K562 (cell line): ENCODE data around the gene RIIAD1. TPM values are rescaled to one million over a fixed set of nuclear protein-coding genes. Genes with fewer than 3 reads are reported as not detected.

Experiments used
- ATAC-seq: fragments of 200-7000 bp; cut with Tn5 transposase; 3 replicates; pipeline ENCODE4 v1.9.1; 2020; ENCODE audit warnings: moderate library complexity
- BruUV-seq: library from RNA; stranded (reverse); fragments of 400-500 nt; replicated peaks from 2 replicates; lab custom pipeline; 2021; lab: Mats Ljungman, UMichigan
- CTCF ChIA-PET: fragments of 300-600 bp; formaldehyde crosslinking; extraction: SDS; loops from one replicate; lab custom pipeline; 2021; ENCODE audit warnings: low intra/inter-chr PET ratio; lab: Yijun Ruan, JAX
- POLR2A ChIA-PET: fragments of 300-600, 350-650 bp; sonication (Branson Sonifier 250); formaldehyde crosslinking; extraction: SDS; loops from one replicate; lab custom pipeline; 2021; ENCODE audit warnings: antibody characterized with exemption, inconsistent platforms; lab: Yijun Ruan, JAX
- DNase-seq, 4 experiments: peaks; one replicate each; pipeline versions ENCODE4 v3.0.0 to v3.0.0-alpha.2; 2011 to 2018; ENCODE audit warnings: low spot score in 3 of 4, mixed read lengths in 3 of 4; ENCODE audit errors: extremely low read depth in 1 of 4
- FAIRE-seq: peaks from 2 replicates; lab custom pipeline; 2011; peaks lifted over from hg19 to GRCh38; lab: Jason Lieb, UNC
- H2AFZ ChIP-seq: 2 replicates; pipeline ENCODE4 v1.6.0; 2011; ENCODE audit warnings: low read depth, low read length, control low read depth, inconsistent platforms
- H3K27ac ChIP-seq: fragments of 200-600 bp; 3 replicates; pipeline ENCODE4 v1.8.0; 2011; ENCODE audit warnings: low read depth, mild to moderate bottlenecking, control low read depth, inconsistent platforms, low read length, moderate library complexity, mixed read lengths; ENCODE audit errors: extremely low read depth
- H3K27me3 ChIP-seq, 2 experiments: fragments of 300-600 bp in 1 of 2; 2 replicates in 1 of 2; 3 replicates in 1 of 2; pipeline versions ENCODE4 v1.6.0 to v1.8.0; 2011; ENCODE audit warnings: inconsistent platforms in 2 of 2, low read length in 2 of 2, mild to moderate bottlenecking in 1 of 2, mixed read lengths in 1 of 2, moderate library complexity in 1 of 2; ENCODE audit not compliant: control insufficient read depth in 2 of 2, insufficient read depth in 2 of 2
- H3K36me3 ChIP-seq: fragments of 300-600 bp; 3 replicates; pipeline ENCODE4 v1.8.0; 2011; ENCODE audit warnings: mild to moderate bottlenecking, low read length, inconsistent platforms; ENCODE audit not compliant: control insufficient read depth, insufficient read depth
- H3K4me1 ChIP-seq, 2 experiments: fragments of 200-600 bp in 1 of 2; replicated peaks in 1 of 2; 2 replicates in 1 of 2; 3 replicates in 1 of 2; pipeline versions ENCODE4 v1.5.1 to v1.8.0; 2011; ENCODE audit warnings: inconsistent platforms in 2 of 2, low read length in 2 of 2, mild to moderate bottlenecking in 1 of 2, mixed read lengths in 1 of 2, moderate library complexity in 1 of 2; ENCODE audit not compliant: control insufficient read depth in 2 of 2, insufficient read depth in 2 of 2
- H3K4me2 ChIP-seq: 2 replicates; pipeline ENCODE4 v1.6.1; 2011; ENCODE audit warnings: low read length, control low read depth, inconsistent platforms, mixed read lengths; ENCODE audit not compliant: insufficient read depth
- H3K4me3 ChIP-seq: fragments of 200-600 bp; sonication (generic), shearing (Covaris generic); 2 replicates; pipeline ENCODE4 v1.5.1; 2016; ENCODE audit warnings: control low read depth, inconsistent platforms
- H3K79me2 ChIP-seq: fragments of 200-600 bp; 3 replicates; pipeline ENCODE4 v1.8.0; 2011; ENCODE audit warnings: low read length, inconsistent platforms; ENCODE audit not compliant: control insufficient read depth, insufficient read depth
- H3K9ac ChIP-seq, 2 experiments: 2 replicates each; pipeline versions ENCODE4 v1.6.0 to v1.6.1; 2011; ENCODE audit warnings: low read depth in 2 of 2, low read length in 2 of 2, control low read depth in 1 of 2, inconsistent platforms in 1 of 2, mild to moderate bottlenecking in 1 of 2, mixed read lengths in 1 of 2; ENCODE audit not compliant: insufficient read depth in 1 of 2
- H3K9me1 ChIP-seq: one replicate; pipeline ENCODE4 v1.6.0; 2011; ENCODE audit warnings: inconsistent platforms, mild to moderate bottlenecking, low read length, moderate library complexity; ENCODE audit not compliant: control insufficient read depth, insufficient read depth
- H3K9me3 ChIP-seq: replicated peaks from 2 replicates; pipeline ENCODE4 v1.5.1; 2011; ENCODE audit warnings: low read depth, low read length, inconsistent platforms; ENCODE audit not compliant: control insufficient read depth, insufficient read depth
- H4K20me1 ChIP-seq: replicated peaks from 2 replicates; pipeline ENCODE4 v1.6.1; 2011; ENCODE audit warnings: low read length, inconsistent platforms, mixed read lengths; ENCODE audit not compliant: control insufficient read depth, insufficient read depth
- BRF1 ChIP-seq: IDR thresholded peaks from 3 replicates; pipeline ENCODE4 v1.6.1; 2011; ENCODE audit warnings: borderline replicate concordance, mild to moderate bottlenecking; ENCODE audit not compliant: insufficient read length; ENCODE audit errors: extremely low read depth
- CBFA2T2 ChIP-seq: fragments of 450-650 bp; conservative IDR thresholded peaks from 2 replicates; pipeline ENCODE4 v1.6.1; 2017; ENCODE audit warnings: mild to moderate bottlenecking
- CC2D1A ChIP-seq: fragments of 450-650 bp; IDR thresholded peaks from 2 replicates; pipeline ENCODE4 v1.6.1; 2017; ENCODE audit warnings: mild to moderate bottlenecking
- CTBP1 ChIP-seq: fragments of 450-650 bp; IDR thresholded peaks from 2 replicates; pipeline ENCODE4 v1.6.1; 2016; ENCODE audit warnings: borderline replicate concordance
- ESRRB ChIP-seq: fragments of 250-450 bp; sonication (Bioruptor Pico); IDR thresholded peaks from 2 replicates; pipeline ENCODE4 v1.5.0; 2020; ENCODE audit warnings: mild to moderate bottlenecking, moderate library complexity, borderline replicate concordance
- FOSL1 ChIP-seq: fragments of 200-800 bp; sonication (Bioruptor generic); conservative IDR thresholded peaks from 2 replicates; pipeline ENCODE4 v1.6.1; 2016; ENCODE audit warnings: missing genetic modification characterization, missing compliant biosample characterization
- FOXA3 ChIP-seq, 2 experiments: fragments of 450-650 bp in 1 of 2; sonication (generic) in 1 of 2; formaldehyde crosslinking; IDR thresholded peaks in 1 of 2; conservative IDR thresholded peaks in 1 of 2; 2 replicates each; pipeline versions ENCODE4 v1.4.0 to v1.8.0; 2020 to 2022; ENCODE audit warnings: mild to moderate bottlenecking in 2 of 2, missing genetic modification reagents in 1 of 2
- FUS ChIP-seq: fragments of 200-400 bp; formaldehyde crosslinking; optimal IDR thresholded peaks from 2 replicates; pipeline ENCODE3; 2017; ENCODE audit warnings: low read depth, low read length
- GTF2E2 ChIP-seq: fragments of 200-800 bp; sonication (Bioruptor generic); IDR thresholded peaks from 2 replicates; pipeline ENCODE4 v1.6.1; 2016; ENCODE audit warnings: missing genetic modification characterization, missing compliant biosample characterization
- HDAC6 ChIP-seq: IDR thresholded peaks from 2 replicates; pipeline ENCODE4 v1.6.1; 2012; ENCODE audit warnings: low read depth, mild to moderate bottlenecking, control low read depth, inconsistent platforms, low read length, moderate library complexity
- KDM1A ChIP-seq, 2 experiments: fragments of 450-650 bp; IDR thresholded peaks; 2 replicates each; pipeline ENCODE4 v1.6.1; 2016; ENCODE audit warnings: mild to moderate bottlenecking in 2 of 2
- MEIS2 ChIP-seq: fragments of 450-650 bp; IDR thresholded peaks from 2 replicates; pipeline ENCODE4 v1.6.1; 2014; ENCODE audit warnings: mild to moderate bottlenecking; ENCODE audit not compliant: partially characterized antibody
- PCBP2 ChIP-seq: fragments of 200-400 bp; formaldehyde crosslinking; IDR thresholded peaks from 2 replicates; pipeline ENCODE4 v1.6.1; 2018; ENCODE audit warnings: low read length, low read depth, mild to moderate bottlenecking, moderate library complexity; ENCODE audit not compliant: poor library complexity, severe bottlenecking
- POLR3G ChIP-seq: IDR thresholded peaks from 2 replicates; pipeline ENCODE4 v1.6.1; 2011; ENCODE audit not compliant: insufficient read length, insufficient replicate concordance; ENCODE audit errors: extremely low read depth
- TCFL5 ChIP-seq: fragments of 250-450 bp; sonication (Bioruptor Pico); conservative IDR thresholded peaks from 2 replicates; pipeline ENCODE4 v1.6.1; 2021; ENCODE audit warnings: mild to moderate bottlenecking, moderate library complexity, matching md5 sums
- WGBS: fragments of 100-300 bp; shearing (Covaris generic); methylation state at CpG from one replicate; pipeline ENCODE4 v1.1.6; 2016; ENCODE audit warnings: low coverage, mixed read lengths; ENCODE audit not compliant: insufficient coverage; ENCODE audit errors: missing lambda C conversion rate; 5-methylcytosine and 5-hydroxymethylcytosine counted together
- in situ Hi-C: fragments of 300-500 bp; cut with MboI; formaldehyde crosslinking; loops from 4 replicates; pipeline ENCODE4 v1.15.0; 2018; ENCODE audit warnings: inconsistent platforms, mixed read lengths
- intact Hi-C: fragments of 100-400 bp; cut with micrococcal nuclease; formaldehyde crosslinking; loops from 2 replicates; pipeline ENCODE4 v1.14.2; 2022
- polyA plus RNA-seq, 8 experiments: library from polyadenylated mRNA; depleted of rRNA in 4 of 8; stranded (reverse) in 5 of 8; unstranded in 3 of 8; fragments of >200 nt; fragmentation: Nextera tagmentation in 2 of 8; fragmentation: Illumina TruSeq in 1 of 8; extraction: Ambion mirVana in 2 of 8; extraction: Trizol in 1 of 8; gene quantifications; 2 replicates each; pipeline versions ENCODE4 v1.2.1 to v1.2.3, GENCODE V29; 2011 to 2014; ENCODE audit warnings: inconsistent platforms in 1 of 8, missing spikeins in 1 of 8
- total RNA-seq, 7 experiments: library from RNA; depleted of rRNA in 6 of 7; stranded (reverse); fragments of >200 nt in 6 of 7; fragmentation: Illumina TruSeq in 2 of 7; extraction: Trizol in 2 of 7; gene quantifications; 2 replicates each; pipeline versions ENCODE4 v1.2.1 to v1.2.3, GENCODE V29; 2011 to 2021; ENCODE audit warnings: low replicate concordance in 1 of 7
- TF ChIP-seq, protein P1 (sequence below): sonication (generic); formaldehyde crosslinking; IDR thresholded peaks from 2 replicates; pipeline ENCODE4 v1.8.0; 2022; ENCODE audit warnings: mild to moderate bottlenecking, low read depth, missing genetic modification reagents
- TF ChIP-seq, protein P2 (sequence below): sonication (generic); formaldehyde crosslinking; IDR thresholded peaks from 2 replicates; pipeline ENCODE4 v1.8.0; 2022; ENCODE audit warnings: mild to moderate bottlenecking, missing genetic modification reagents

RIIAD1 gene
- total and polyA plus RNA-seq, 9 of the 15 experiments (the other 6 are each of a cell fraction or from before 2014, with no cell fraction given) = not detected

- Histone ChIP-seq H3K79me2 (no peaks in the 10 kb centered on the region), H3K4me1 (peaks cover 0 to 13% of the 10 kb centered on the region in 2 experiments; a peak in 2 of 5 replicates), H2AFZ (no peak overlapping the region), H3K27me3 (peaks cover 0 to 24% of the 10 kb centered on the region in 2 experiments; a peak in 2 of 5 replicates), H3K4me3 (no peak overlapping the region), H3K9me3 (no peaks in the 10 kb centered on the region; the same call in 1 of the 2 replicates), H4K20me1 (peaks cover 18% of the 10 kb centered on the region), H3K9me1 (no peaks in the 10 kb centered on the region), H3K36me3 (no peaks in the 10 kb centered on the region), H3K9ac (no peak overlapping the region), H3K4me2 (no peak overlapping the region), H3K27ac (no peak overlapping the region)
- DNase-seq (peak; percentile 41 to 72 (median 54)), FAIRE-seq (no peak), ATAC-seq (peak; percentile 59)
- POLR2A ChIA-PET = interaction anchor here (0.6 to 0.7 kb wide), 2 partner anchors 99 to 251 kb away, joined by 3 read pairs; no protein-coding TSS in a partner anchor
- intact Hi-C loops (no loop called here), in situ Hi-C loops (no loop called here)
- no TSS peak for BruUV-seq
- 3% methylated on average over 11 of the region's 11 CpGs for WGBS
- CTCF ChIA-PET = no interaction called here
- TF ChIP-seq MEIS2 (no peak), POLR3G (no peak), KDM1A (IDR thresholded peaks at IDR 0.05) (peak; percentile 77 to 84), CBFA2T2 (peak; percentile 61), ESRRB (CRISPR knock-in tag) (no peak), HDAC6 (no peak), TCFL5 (CRISPR knock-in tag) (no peak), CTBP1 (peak; percentile 45), FUS (no peak), CC2D1A (no peak), FOSL1 (tag) (peak; percentile 69), GTF2E2 (no peak), BRF1 (no peak), FOXA3 (CRISPR knock-in tag; conservative IDR thresholded peaks at IDR 0.05 in 1 of 2, IDR thresholded peaks at IDR 0.05 in 1 of 2) (peak in 1 of 2 experiments; percentile 93; a peak in 2 of 4 replicates), PCBP2 (no peak)
- TF ChIP-seq, protein P1, sequence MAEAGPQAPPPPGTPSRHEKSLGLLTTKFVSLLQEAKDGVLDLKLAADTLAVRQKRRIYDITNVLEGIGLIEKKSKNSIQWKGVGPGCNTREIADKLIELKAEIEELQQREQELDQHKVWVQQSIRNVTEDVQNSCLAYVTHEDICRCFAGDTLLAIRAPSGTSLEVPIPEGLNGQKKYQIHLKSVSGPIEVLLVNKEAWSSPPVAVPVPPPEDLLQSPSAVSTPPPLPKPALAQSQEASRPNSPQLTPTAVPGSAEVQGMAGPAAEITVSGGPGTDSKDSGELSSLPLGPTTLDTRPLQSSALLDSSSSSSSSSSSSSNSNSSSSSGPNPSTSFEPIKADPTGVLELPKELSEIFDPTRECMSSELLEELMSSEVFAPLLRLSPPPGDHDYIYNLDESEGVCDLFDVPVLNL (CRISPR knock-in tag) = no peak
- TF ChIP-seq, protein P2, sequence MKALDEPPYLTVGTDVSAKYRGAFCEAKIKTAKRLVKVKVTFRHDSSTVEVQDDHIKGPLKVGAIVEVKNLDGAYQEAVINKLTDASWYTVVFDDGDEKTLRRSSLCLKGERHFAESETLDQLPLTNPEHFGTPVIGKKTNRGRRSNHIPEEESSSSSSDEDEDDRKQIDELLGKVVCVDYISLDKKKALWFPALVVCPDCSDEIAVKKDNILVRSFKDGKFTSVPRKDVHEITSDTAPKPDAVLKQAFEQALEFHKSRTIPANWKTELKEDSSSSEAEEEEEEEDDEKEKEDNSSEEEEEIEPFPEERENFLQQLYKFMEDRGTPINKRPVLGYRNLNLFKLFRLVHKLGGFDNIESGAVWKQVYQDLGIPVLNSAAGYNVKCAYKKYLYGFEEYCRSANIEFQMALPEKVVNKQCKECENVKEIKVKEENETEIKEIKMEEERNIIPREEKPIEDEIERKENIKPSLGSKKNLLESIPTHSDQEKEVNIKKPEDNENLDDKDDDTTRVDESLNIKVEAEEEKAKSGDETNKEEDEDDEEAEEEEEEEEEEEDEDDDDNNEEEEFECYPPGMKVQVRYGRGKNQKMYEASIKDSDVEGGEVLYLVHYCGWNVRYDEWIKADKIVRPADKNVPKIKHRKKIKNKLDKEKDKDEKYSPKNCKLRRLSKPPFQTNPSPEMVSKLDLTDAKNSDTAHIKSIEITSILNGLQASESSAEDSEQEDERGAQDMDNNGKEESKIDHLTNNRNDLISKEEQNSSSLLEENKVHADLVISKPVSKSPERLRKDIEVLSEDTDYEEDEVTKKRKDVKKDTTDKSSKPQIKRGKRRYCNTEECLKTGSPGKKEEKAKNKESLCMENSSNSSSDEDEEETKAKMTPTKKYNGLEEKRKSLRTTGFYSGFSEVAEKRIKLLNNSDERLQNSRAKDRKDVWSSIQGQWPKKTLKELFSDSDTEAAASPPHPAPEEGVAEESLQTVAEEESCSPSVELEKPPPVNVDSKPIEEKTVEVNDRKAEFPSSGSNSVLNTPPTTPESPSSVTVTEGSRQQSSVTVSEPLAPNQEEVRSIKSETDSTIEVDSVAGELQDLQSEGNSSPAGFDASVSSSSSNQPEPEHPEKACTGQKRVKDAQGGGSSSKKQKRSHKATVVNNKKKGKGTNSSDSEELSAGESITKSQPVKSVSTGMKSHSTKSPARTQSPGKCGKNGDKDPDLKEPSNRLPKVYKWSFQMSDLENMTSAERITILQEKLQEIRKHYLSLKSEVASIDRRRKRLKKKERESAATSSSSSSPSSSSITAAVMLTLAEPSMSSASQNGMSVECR = no peak
These were observed 15.4 kb upstream of the RIIAD1 start for GRCh38 chr1:151705753-151706463.
